DOHH2 (cell line): ENCODE results near the gene PTH2.

Source experiments
- CTCF ChIP-seq: fragments of 200-600 bp; sonication (generic); IDR thresholded peaks from one replicate; pipeline ENCODE4 v1.5.1; 2014; ENCODE audit warnings: antibody characterized with exemption, mild to moderate bottlenecking, low read depth, low read length; ENCODE audit not compliant: poor library complexity, severe bottlenecking
- EZH2phosphoT487 ChIP-seq: fragments of 200-600 bp; sonication (generic); IDR thresholded peaks from 2 replicates; pipeline ENCODE4 v1.6.1; 2017; ENCODE audit warnings: borderline replicate concordance, mild to moderate bottlenecking, antibody characterized with exemption, low read length, moderate library complexity, mixed read lengths

GRCh38 chr19:49413348-49413747, 9.9 kb downstream of the PTH2 start:
- TF ChIP-seq CTCF (no peak), EZH2phosphoT487 (no peak)
